ENCODE measurements around the gene TRABD2B.

DNA sequence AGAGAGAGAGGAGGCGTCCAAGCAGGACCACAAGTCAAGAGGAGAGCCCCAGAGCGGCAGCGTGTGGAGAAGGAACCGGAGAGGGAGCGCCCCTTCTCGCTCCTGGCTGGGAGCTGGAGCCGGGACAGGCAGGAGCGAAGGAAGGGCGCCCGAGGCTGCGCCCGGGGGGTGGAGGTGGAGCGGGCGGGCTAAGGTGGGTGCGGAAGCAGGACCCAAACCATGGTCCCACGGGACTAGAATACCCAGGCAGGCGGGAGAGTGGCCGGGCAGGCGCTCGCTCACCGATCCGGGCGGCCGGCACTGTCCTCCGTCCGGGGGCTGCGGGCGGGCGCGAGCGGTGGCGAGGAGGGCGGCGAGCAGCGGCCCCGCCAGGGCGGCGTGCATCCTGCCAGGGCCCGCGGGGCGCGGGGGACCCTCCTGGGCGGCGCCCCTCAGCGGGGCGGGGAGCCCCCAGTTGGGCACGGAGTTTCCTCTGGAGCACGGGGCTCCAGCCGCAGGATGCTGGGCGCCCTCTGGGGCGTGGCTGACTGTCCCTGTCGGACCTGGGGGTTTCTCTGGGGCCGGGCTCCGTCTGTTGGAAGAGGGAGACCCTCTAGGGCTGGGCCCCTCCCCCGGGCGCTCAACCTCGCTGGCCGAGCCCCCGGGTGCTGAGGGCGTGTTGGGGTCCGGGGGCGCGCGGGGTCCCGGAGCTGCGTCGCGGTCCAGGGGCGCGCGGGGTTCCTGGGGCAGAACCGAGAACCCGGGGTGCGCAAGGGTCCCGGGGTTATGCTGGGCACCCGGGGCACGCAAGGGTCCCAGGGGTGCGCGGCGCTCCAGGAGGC is 569 bp downstream of the TRABD2B start:
- TF ChIP-seq, protein P1, sequence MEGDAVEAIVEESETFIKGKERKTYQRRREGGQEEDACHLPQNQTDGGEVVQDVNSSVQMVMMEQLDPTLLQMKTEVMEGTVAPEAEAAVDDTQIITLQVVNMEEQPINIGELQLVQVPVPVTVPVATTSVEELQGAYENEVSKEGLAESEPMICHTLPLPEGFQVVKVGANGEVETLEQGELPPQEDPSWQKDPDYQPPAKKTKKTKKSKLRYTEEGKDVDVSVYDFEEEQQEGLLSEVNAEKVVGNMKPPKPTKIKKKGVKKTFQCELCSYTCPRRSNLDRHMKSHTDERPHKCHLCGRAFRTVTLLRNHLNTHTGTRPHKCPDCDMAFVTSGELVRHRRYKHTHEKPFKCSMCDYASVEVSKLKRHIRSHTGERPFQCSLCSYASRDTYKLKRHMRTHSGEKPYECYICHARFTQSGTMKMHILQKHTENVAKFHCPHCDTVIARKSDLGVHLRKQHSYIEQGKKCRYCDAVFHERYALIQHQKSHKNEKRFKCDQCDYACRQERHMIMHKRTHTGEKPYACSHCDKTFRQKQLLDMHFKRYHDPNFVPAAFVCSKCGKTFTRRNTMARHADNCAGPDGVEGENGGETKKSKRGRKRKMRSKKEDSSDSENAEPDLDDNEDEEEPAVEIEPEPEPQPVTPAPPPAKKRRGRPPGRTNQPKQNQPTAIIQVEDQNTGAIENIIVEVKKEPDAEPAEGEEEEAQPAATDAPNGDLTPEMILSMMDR (IDR thresholded peaks at IDR 0.05), result no peak
- TF ChIP-seq POLR2A (IDR thresholded peaks at IDR 0.05), result no peak
- no peak for TF ChIP-seq POLR2AphosphoS5 (IDR thresholded peaks at IDR 0.05)

All from breast epithelium (tissue), 3 donors.